PC-9 (cell line): ENCODE data around the gene GNB1. TPM values are rescaled to one million over a fixed set of nuclear protein-coding genes. Genes with fewer than 3 reads are reported as not detected.

ENCODE experiments used
- BruUV-seq: library from RNA; stranded (reverse); fragments of 400-500 nt; replicated peaks from 2 replicates; lab custom pipeline; 2021; lab: Mats Ljungman, UMichigan
- CTCF ChIA-PET: fragments of 300-600 bp; sonication (Branson Sonifier 250); formaldehyde crosslinking; loops from one replicate; lab custom pipeline; 2022; ENCODE audit warnings: antibody characterized with exemption; lab: Charles Lee
- POLR2A ChIA-PET: fragments of 300-600 bp; sonication (Branson Sonifier 250); formaldehyde crosslinking; loops from one replicate; lab custom pipeline; 2022; ENCODE audit warnings: antibody characterized with exemption; ENCODE audit not compliant: unreplicated experiment; lab: Charles Lee
- DNase-seq, 2 experiments: peaks; one replicate each; pipeline versions ENCODE4 v3.0.0 to v3.0.0-alpha.2; 2015 to 2022; ENCODE audit warnings: mixed read lengths in 1 of 2
- H2AFZ ChIP-seq: fragments of 200-600 bp; sonication (generic); 2 replicates; pipeline ENCODE4 v1.8.1; 2017; ENCODE audit warnings: antibody characterized with exemption
- H3F3A ChIP-seq: fragments of 200-600 bp; sonication (generic); 2 replicates; pipeline ENCODE4 v1.8.1; 2017; ENCODE audit warnings: antibody characterized with exemption, mild to moderate bottlenecking, low read depth; ENCODE audit not compliant: insufficient read depth
- H3K27ac ChIP-seq: fragments of 200-600 bp; sonication (generic); 2 replicates; pipeline ENCODE4 v1.6.1; 2016; ENCODE audit warnings: mixed run types
- H3K27me3 ChIP-seq: fragments of 200-600 bp; sonication (generic); 2 replicates; pipeline ENCODE4 v1.6.1; 2016; ENCODE audit warnings: low read depth, mixed run types; ENCODE audit not compliant: insufficient read depth
- H3K36me3 ChIP-seq: fragments of 200-600 bp; sonication (generic); 2 replicates; pipeline ENCODE4 v1.6.1; 2016; ENCODE audit warnings: low read depth, mixed run types
- H3K4me1 ChIP-seq: fragments of 200-600 bp; sonication (generic); replicated peaks from 2 replicates; pipeline ENCODE4 v1.6.1; 2016; ENCODE audit warnings: mixed run types; ENCODE audit not compliant: insufficient read depth
- H3K4me2 ChIP-seq: fragments of 200-600 bp; sonication (generic); 2 replicates; pipeline ENCODE4 v1.6.1; 2017; ENCODE audit warnings: mixed run types
- H3K4me3 ChIP-seq: fragments of 200-600 bp; sonication (generic); 2 replicates; pipeline ENCODE4 v1.6.1; 2016; ENCODE audit warnings: mixed run types
- H3K79me2 ChIP-seq: fragments of 200-600 bp; sonication (generic); 2 replicates; pipeline ENCODE4 v1.6.1; 2017; ENCODE audit warnings: low read depth, mixed run types
- H3K9me2 ChIP-seq: fragments of 200-600 bp; sonication (generic); 2 replicates; pipeline ENCODE4 v1.8.1; 2017; ENCODE audit warnings: mild to moderate bottlenecking; ENCODE audit not compliant: insufficient read depth
- H3K9me3 ChIP-seq: fragments of 200-600 bp; sonication (generic); 2 replicates; pipeline ENCODE4 v1.8.1; 2016; ENCODE audit warnings: low read depth; ENCODE audit not compliant: insufficient read depth
- H4K20me1 ChIP-seq: fragments of 200-600 bp; sonication (generic); 2 replicates; pipeline ENCODE4 v1.8.1; 2017; ENCODE audit not compliant: insufficient read depth
- EZH2 ChIP-seq: fragments of 200-600 bp; sonication (generic); IDR thresholded peaks from 2 replicates; pipeline ENCODE4 v1.8.0; 2017; ENCODE audit warnings: antibody characterized with exemption, low read depth
- intact Hi-C: fragments of 100-400 bp; cut with micrococcal nuclease; formaldehyde crosslinking; loops from one replicate; pipeline ENCODE4 v1.10.0; 2022; ENCODE audit not compliant: unreplicated experiment
- total RNA-seq: library from RNA; stranded (reverse); gene quantifications from 2 replicates; pipeline ENCODE4 v1.2.3, GENCODE V29; 2021
- TF ChIP-seq, protein P1 (sequence below): fragments of 200-600 bp; sonication (generic); conservative IDR thresholded peaks from 2 replicates; pipeline ENCODE4 v1.6.1; 2017; ENCODE audit warnings: mixed run types, antibody characterized with exemption, mild to moderate bottlenecking, moderate library complexity

GNB1 gene
- total RNA-seq, 1 experiment from 2014 or later = 286 TPM

DNA sequence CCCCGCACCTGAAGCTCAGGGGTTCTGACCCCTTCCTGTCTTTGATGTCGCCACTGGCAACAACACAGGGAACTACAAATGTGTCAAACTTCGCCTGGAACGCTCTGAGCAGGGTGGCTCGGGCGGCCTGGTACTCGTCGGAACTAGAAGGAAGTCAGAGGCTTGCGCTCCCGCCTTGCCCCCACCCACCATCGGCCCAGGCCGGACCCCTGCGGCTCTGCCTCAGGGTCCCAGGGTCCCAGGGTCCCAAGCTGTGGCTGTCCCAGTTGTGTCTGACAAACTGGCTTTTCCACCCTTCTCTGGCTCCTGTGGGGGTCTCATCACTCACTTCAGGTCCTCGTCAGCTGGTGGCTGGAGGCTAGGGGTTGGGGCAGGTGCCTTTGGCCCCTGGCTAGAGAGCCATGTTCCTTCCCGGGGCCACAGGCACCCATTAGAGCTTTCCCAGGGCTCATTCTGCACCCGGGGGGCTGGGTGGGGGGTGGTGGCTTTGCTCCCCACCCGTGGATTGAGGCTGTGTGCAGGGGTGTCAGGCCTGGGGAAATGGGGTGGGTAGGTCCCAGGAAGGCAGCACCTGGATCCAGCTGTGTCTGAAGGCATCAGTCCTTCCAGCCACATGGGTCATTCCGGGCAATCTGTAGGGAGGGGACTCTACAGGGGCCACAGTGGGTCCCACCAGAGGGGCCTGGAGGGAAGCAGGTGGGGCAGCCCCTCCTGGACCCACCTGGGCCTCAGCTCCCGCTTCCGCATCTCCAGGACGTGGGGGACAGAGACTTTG, 36.2 kb upstream of the GNB1 start:
- Histone ChIP-seq H2AFZ (no peak overlapping the region), H3K27me3 (peaks cover 42% of the 10 kb centered on the region), H3K4me1 (no peaks in the 10 kb centered on the region), H3K36me3 (no peaks in the 10 kb centered on the region), H4K20me1 (no peaks in the 10 kb centered on the region), H3K4me2 (no peak overlapping the region), H3K9me3 (no peaks in the 10 kb centered on the region), H3K4me3 (no peak overlapping the region), H3F3A (0 out of 2 replicates have a peak, but pooled peaks cover 7% of the 10 kb centered on the region), H3K9me2 (no peaks in the 10 kb centered on the region), H3K27ac (no peak overlapping the region), H3K79me2 (no peaks in the 10 kb centered on the region)
- ChIA-PET POLR2A (interaction anchor here (0.6 kb wide), 1 partner anchor 9 kb away, joined by 4 read pairs; no protein-coding TSS in a partner anchor), CTCF (no interaction called here)
- TF ChIP-seq, protein P1, sequence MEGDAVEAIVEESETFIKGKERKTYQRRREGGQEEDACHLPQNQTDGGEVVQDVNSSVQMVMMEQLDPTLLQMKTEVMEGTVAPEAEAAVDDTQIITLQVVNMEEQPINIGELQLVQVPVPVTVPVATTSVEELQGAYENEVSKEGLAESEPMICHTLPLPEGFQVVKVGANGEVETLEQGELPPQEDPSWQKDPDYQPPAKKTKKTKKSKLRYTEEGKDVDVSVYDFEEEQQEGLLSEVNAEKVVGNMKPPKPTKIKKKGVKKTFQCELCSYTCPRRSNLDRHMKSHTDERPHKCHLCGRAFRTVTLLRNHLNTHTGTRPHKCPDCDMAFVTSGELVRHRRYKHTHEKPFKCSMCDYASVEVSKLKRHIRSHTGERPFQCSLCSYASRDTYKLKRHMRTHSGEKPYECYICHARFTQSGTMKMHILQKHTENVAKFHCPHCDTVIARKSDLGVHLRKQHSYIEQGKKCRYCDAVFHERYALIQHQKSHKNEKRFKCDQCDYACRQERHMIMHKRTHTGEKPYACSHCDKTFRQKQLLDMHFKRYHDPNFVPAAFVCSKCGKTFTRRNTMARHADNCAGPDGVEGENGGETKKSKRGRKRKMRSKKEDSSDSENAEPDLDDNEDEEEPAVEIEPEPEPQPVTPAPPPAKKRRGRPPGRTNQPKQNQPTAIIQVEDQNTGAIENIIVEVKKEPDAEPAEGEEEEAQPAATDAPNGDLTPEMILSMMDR = no peak
- TF ChIP-seq EZH2 = no peak
- BruUV-seq = no TSS peak
- DNase-seq = no peak
- intact Hi-C loops = no loop called here

DNA sequence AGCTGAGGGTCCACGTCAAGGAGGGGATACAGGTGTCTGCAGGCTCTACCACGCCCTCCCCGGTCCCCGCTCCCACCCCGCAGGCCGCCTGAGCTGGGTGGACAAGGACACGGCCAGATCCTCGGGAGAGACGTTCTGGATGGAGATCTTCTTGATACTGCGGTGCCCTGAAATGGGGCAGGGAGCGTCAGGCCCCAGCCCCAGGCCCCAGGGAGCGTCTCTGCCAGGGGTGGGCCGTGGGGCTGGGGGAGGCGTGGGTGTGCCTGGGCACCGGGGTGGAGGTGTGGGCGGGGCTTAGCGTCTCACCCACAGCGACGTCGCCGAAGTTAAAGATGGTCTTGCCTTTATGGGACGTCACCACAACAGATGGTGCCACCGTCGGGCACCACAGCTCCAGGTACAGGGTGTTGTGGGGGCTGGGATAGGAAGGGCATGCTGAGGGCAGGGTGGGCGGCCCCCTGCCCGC, 35.5 kb upstream of the GNB1 start:
- DNase-seq = no peak
- CTCF ChIA-PET = no interaction called here
- Histone ChIP-seq H3F3A (0 out of 2 replicates have a peak, but pooled peaks cover 7% of the 10 kb centered on the region), H3K4me1 (no peaks in the 10 kb centered on the region), H3K9me2 (no peaks in the 10 kb centered on the region), H2AFZ (no peak overlapping the region), H3K4me2 (no peak overlapping the region), H3K9me3 (no peaks in the 10 kb centered on the region), H3K27ac (no peak overlapping the region), H3K4me3 (no peak overlapping the region), H3K79me2 (no peaks in the 10 kb centered on the region), H4K20me1 (no peaks in the 10 kb centered on the region), H3K27me3 (peaks cover 42% of the 10 kb centered on the region), H3K36me3 (no peaks in the 10 kb centered on the region)
- intact Hi-C loops = no loop called here
- BruUV-seq = no TSS peak
- TF ChIP-seq, protein P1 = no peak
- TF ChIP-seq EZH2 = no peak
- POLR2A ChIA-PET = interaction anchor here (0.6 kb wide), 1 partner anchor 10 kb away, joined by 4 read pairs; no protein-coding TSS in a partner anchor

DNA sequence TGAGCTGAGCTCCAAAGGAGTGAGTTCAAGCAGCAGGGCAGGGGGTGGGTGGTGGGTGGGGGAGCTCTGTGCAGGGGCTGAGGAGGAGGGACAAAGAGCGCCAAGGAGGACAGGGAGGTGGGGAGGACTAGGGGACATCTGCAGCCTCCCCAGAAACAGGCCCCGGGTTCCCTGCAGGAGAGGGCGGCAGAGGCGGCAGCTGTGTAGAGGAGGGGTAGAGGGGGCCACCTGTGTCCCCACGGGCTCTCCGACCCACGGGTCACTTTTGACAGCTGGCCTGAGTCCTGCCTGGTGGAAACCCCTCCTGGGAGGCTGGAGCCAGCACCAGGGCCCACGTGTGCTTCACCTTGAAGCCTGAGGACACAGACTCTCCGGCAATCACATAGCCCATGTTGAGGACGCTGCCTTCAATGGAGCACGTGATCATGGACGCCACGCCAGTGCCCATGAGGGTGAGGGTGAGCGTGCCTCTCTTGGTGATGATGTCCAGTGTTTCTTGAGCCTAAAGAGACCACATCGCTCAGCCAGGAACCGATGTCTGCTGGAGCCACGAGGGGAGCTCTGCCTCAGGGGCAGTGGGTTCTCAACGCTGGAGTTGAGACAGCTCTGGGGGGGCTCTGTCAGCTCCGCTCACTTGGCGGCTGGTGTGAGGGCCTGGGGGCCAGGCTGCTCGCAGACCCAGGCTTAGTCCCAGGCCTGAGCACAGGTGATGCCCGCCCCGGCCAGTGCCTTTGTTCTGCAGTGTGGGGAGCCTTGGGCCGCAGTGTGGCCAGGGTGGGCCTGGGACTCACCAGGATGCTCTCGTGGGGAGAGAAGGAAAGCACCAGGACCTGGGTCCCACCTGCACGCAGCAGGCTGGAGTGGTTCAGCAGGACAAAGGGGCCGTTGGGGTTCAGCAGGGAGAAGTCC, 34.8 kb upstream of the GNB1 start:
- CTCF ChIA-PET = no interaction called here
- intact Hi-C loops = no loop called here
- peaks cover 42% of the 10 kb centered on the region for H3K27me3 ChIP-seq
- POLR2A ChIA-PET = no interaction called here
- H3K9me2 ChIP-seq = no peaks in the 10 kb centered on the region
- H3F3A ChIP-seq = 0 out of 2 replicates have a peak, but pooled peaks cover 6% of the 10 kb centered on the region
- no peak overlapping the region for H3K4me3 ChIP-seq
- no peaks in the 10 kb centered on the region for H3K36me3 ChIP-seq
- H3K4me2 ChIP-seq = no peak overlapping the region
- no peak overlapping the region for H3K27ac ChIP-seq
- no peak for TF ChIP-seq EZH2
- TF ChIP-seq, protein P1 = no peak
- no peak overlapping the region for H2AFZ ChIP-seq
- no peaks in the 10 kb centered on the region for H3K9me3 ChIP-seq
- H4K20me1 ChIP-seq = no peaks in the 10 kb centered on the region
- no peaks in the 10 kb centered on the region for H3K4me1 ChIP-seq
- no TSS peak for BruUV-seq
- no peak for DNase-seq
- H3K79me2 ChIP-seq = no peaks in the 10 kb centered on the region
